RPMI7951 (cell line): ENCODE results near the gene NEMF. TPM values are rescaled to one million over a fixed set of nuclear protein-coding genes. Genes with fewer than 3 reads are reported as not detected.
A peak's percentile ranks its signal among the peaks of the same experiment; 100 is the strongest.
"Not testable (repeated sequence)": the region's sequence is repeated elsewhere in the genome, so short reads cannot be mapped to it uniquely, and the experiment has no call there.

ENCODE experiments used
- DNase-seq: peaks from one replicate; pipeline ENCODE4 v3.0.0-alpha.2; 2012; ENCODE audit warnings: low read depth
- total RNA-seq: library from RNA; depleted of rRNA; stranded (reverse); fragments of >200 nt; shearing (Covaris generic); gene quantifications from 2 replicates; pipeline ENCODE4 v1.2.3, GENCODE V29; 2014

Gene NEMF
- total RNA-seq, 1 experiment from 2014 or later, result 49.5 TPM

- DNase-seq, result not testable (repeated sequence)
These were observed 36.5 kb downstream of the NEMF start for GRCh38 chr14:49816118-49816517.

DNA sequence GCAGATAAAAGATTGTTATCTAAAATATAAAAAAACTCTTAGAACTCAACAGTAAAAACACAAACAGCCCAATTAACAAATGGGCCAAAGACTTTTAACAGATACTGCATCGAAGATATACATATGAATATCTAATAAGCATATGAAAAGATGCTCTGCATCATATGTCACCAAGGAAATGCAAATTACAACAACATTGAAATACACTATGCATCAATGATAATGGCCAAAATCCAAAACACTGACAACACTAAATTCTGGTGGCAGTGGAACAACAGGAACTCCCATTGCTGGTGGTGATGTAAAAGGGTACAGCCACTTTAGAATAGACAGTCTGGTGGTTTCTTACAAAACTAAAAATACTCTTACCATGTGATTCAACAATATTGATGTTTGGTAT, 43.8 kb downstream of the NEMF start:
- DNase-seq, result no peak

DNA sequence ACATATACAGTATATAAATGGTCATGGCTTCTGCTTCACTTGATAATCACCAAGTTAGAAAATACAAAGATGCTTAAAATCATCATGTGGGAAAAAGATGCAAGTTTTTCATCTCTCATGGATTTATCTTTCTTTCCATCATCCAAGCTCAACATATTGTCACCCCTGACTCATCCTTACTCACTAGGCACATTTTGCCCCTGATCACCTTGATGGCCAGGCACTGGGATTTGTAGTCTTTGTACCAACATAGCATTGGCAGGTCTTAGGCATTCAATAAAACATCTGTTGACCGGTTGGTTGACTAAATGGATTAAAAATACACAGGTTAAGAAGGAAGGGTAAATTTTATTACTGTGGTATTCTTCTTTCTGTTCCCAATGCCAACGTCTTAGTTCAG, 56.6 kb downstream of the NEMF start:
- DNase-seq, result no peak

- no peak for DNase-seq
These were observed 60.0 kb downstream of the NEMF start for GRCh38 chr14:49792618-49793017.

- no peak for DNase-seq
These were observed 66.3 kb downstream of the NEMF start for GRCh38 chr14:49786315-49786714.

- no peak for DNase-seq
These were observed 69.1 kb downstream of the NEMF start for GRCh38 chr14:49783394-49784014.

DNA sequence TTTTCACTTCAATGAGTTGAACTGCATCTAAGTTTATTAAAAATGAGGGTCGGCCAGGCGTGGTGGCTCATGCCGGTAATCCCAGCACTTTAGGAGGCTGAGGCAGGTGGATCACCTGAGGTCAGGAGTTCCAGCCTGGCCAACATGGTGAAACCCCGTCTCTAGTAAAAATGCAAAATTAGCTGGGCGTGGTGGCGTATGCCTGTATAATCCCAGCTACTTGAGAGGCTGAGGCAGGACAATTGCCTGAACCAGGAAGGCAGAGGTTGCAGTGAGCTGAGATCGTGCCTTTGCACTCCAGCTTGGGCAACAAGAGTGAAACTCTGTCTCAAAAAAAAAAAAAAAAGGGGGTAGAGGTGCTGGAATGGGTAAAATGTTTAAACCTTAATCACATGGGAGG, 71.5 kb downstream of the NEMF start:
- not testable (repeated sequence) for DNase-seq

DNA sequence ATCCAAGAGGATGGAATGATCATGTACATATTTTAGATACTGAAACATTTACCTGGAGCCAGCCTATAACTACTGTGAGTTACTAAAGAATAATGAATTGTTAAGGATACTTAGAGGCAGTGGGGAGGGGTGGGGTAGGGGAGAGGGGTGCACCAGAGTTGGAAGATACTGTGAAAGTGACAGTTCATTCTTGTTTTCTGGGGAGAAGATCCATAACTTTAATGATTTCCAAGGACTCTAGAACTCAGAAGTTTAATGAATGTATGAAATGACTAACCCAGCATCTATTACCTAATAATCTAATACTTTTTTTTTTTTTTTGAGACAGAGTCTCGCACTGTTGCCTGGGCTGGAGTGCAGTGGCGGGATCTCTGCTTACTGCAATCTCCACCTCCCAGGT, 74.2 kb downstream of the NEMF start:
- no peak for DNase-seq

DNA sequence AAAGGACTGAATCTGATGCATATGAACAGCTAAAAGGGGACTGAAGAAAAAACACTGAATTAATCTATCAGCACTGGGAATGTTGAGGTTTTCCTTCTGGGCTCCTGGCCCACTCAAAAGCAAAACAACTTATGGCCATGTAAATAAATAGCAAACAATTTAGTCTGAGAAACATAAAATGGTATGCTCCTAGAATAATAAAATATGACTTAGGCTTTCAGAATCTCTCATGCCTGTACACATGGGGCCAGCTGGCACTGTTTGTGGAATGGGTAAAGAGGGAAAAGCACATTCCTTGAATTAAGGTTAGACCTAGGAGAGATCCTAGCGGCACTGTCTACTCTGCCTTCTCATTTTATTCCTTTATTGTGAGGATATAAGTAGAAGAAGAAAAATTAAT, 78.5 kb downstream of the NEMF start:
- DNase-seq, result no peak

GRCh38 chr14:49771691-49772090, 80.9 kb downstream of the NEMF start:
- not testable (repeated sequence) for DNase-seq

DNA sequence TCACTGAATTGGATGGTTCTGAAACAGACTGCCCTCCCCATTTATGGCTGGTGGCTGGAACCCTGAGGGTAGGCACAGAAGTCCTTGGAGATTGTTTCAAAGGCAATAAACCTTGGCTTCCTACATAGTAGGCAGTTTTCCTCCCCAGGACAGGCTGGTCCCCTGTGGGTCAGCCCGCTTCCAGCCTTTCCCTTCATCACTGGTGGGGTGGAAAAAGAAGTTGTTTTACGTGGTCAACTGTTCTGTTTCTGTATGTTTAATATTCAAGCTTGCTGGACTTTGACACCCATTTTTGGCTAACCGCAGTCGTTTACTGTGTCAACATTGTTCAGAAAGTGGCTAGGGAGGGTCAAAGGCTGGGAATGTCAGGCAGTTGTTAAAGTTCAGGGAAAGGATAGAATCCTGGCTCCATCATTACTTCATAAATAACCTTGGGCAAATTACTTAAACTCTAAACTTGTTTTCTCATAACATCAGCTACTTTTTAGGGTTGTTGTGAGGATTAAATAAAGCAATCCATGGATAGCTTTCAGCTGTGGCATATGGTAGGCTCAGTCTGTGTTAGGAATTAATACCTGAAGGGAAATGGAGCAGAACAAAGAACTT, 82.3 kb downstream of the NEMF start:
- peak; percentile 31 for DNase-seq

DNA sequence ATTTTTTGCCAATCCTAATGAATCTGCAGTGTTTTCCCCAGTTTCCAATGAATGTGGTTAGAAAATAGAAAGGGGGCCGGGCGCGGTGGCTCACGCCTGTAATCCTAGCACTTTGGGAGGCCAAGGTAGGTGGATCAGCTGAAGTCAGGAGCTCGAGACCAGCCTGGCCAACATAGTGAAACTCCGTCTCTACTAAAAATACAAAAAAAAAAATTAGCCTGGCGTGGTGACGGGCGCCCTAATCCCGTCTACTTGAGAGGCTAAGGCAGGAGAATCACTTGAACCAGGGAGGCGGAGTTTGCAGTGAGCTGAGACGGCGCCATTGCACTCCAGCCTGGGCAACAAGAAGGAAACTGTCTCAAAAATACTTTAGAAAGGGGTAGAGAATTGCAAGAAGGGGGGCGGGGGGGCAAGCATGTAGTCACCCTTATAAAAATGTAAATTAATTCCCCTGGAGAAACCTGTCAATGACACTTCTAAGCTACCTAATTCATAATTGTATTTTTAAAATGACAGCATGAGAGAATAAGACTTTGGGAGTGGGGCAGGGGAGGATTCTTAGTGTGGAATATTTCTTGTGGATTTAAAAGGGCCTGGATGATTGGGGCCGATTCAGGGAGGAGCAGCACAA, 82.9 kb downstream of the NEMF start:
- peak; percentile 10 for DNase-seq

GRCh38 chr14:49769171-49769570, 83.4 kb downstream of the NEMF start:
- DNase-seq, result peak; percentile 53

DNA sequence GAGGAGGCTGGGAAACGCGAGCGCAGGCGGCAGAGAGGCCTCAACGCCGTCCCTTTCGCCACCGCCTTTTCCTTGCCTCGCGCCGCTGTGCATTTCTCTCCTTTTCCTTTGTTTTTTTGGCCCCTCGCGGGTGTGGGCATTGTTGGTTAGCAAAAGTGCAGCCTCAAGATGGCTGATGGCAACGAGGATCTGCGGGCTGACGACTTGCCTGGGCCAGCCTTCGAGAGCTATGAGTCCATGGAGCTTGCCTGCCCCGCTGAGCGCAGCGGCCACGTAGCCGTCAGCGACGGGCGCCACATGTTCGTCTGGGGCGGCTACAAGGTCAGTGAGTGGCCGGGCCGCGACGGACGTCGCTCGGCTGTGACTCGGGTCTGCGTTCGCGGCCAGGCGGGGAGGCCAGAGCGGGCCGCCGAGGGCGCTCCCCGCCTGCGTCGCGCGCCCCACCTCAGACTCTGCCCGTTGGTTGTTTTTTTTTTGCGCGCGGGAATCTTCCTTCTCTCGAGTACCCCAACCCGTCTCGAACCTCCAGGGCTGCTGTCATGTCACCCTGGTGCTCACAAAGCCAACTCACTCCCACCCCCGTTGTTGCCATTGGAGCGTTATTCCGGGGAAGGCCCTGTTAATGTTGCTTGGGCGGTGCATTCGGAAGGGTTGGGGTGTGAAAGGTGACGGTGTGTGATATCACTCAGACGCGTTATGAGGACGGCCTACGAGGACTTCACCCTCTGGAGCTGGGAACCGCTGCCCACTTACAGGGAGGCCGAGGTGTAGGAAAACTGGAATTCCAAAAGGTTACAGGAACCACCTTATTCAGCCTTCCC, 84.1 kb downstream of the NEMF start:
- DNase-seq, result peak; percentile 70

GRCh38 chr14:49767571-49768300, 84.9 kb downstream of the NEMF start, which contains the start of gene KLHDC2:
KLHDC2 (plus strand) TSS chr14:49768153; CDS start chr14:49768469, 316 bp downstream.
- DNase-seq, result peak; percentile 87

GRCh38 chr14:49767270-49767570, 85.4 kb downstream of the NEMF start:
- DNase-seq, result no peak

DNA sequence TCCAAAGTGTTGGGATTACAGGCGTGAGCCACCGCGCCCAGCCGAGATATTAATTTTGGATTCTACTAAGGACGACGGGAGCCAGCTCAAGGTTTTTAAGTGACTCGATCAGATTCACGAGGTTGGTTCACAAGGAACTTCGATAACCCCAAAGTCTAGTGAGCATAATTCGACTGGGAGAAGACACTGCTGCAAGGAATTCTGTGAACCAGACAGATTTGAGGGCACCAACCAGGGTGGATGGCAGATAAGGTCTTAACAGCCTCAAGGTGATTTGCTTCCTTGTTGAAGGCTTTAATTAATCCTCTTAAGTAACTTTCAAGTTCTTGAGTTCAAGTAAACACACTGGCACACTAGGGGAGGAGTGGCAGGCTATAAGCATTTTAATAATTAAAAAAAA, 85.7 kb downstream of the NEMF start:
- peak; percentile 30 for DNase-seq

GRCh38 chr14:49761839-49762551, 90.6 kb downstream of the NEMF start:
- DNase-seq, result no peak

- DNase-seq, result no peak
These were observed 97.2 kb downstream of the NEMF start for GRCh38 chr14:49755378-49755777.

DNA sequence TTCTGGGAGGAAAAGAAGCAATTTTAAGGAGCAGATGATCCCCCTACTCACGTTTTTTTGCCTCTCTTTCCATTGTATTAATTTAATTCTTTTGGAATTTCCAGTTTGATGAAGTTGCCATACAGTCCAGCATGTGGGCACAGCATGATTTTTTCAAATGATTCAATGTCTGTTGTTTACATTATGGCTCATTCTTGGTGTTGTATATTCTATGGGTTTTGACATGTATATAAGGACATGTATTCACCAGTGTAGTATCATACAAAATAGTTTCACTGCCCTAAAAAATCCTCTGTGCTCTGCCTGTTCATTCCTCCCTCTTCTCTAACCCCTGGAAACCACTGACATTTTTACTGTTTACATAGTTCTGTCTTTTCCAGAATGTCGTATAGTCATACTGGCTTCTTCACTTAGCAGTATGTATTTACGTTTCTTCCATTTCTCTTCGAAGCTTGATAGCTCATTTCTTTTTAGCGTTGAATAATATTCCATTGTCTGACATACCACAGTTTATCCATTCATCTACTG, 98.0 kb downstream of the NEMF start:
- no peak for DNase-seq

GRCh38 chr14:49746476-49746875, 106.1 kb downstream of the NEMF start:
- not testable (repeated sequence) for DNase-seq
